ENCODE data around the gene SLC25A40. TPM values are rescaled to one million over a fixed set of nuclear protein-coding genes. Genes with fewer than 3 reads are reported as not detected.

The SLC25A40 gene
- total RNA-seq, 2 donors from 2014 or later, result 9.4 to 26.6 TPM

DNA sequence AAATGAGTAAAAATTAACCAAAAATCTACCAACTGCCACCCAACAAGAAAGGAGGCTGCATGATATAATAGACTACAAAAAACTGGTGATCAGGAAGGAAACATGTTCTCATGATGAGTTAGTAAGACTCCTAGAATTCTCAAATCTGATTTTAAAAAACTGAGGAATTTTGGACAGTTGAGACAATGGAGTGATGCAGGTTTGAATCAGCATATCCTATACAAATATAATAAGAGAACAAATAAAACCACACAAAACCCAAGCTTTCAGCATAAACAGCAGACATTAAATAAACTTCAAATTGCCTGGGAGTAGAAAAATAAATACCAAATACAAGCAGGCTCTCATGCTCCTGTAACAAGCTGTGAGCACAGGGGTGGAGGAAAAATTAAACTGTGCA lies 57.8 kb downstream of the SLC25A40 start:
- no peaks in the 10 kb centered on the region for H3K36me3 ChIP-seq
- H3K9me3 ChIP-seq, result no peaks in the 10 kb centered on the region
- H3K4me1 ChIP-seq, result no peaks in the 10 kb centered on the region
- TF ChIP-seq, protein P1, sequence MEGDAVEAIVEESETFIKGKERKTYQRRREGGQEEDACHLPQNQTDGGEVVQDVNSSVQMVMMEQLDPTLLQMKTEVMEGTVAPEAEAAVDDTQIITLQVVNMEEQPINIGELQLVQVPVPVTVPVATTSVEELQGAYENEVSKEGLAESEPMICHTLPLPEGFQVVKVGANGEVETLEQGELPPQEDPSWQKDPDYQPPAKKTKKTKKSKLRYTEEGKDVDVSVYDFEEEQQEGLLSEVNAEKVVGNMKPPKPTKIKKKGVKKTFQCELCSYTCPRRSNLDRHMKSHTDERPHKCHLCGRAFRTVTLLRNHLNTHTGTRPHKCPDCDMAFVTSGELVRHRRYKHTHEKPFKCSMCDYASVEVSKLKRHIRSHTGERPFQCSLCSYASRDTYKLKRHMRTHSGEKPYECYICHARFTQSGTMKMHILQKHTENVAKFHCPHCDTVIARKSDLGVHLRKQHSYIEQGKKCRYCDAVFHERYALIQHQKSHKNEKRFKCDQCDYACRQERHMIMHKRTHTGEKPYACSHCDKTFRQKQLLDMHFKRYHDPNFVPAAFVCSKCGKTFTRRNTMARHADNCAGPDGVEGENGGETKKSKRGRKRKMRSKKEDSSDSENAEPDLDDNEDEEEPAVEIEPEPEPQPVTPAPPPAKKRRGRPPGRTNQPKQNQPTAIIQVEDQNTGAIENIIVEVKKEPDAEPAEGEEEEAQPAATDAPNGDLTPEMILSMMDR (IDR thresholded peaks at IDR 0.05), result no peak
- no peak overlapping the region for H3K4me3 ChIP-seq
- H3K27me3 ChIP-seq, result no peaks in the 10 kb centered on the region
- no peak overlapping the region for H3K27ac ChIP-seq
- no peak for DNase-seq (ENCODE audit: low spot score)

DNA sequence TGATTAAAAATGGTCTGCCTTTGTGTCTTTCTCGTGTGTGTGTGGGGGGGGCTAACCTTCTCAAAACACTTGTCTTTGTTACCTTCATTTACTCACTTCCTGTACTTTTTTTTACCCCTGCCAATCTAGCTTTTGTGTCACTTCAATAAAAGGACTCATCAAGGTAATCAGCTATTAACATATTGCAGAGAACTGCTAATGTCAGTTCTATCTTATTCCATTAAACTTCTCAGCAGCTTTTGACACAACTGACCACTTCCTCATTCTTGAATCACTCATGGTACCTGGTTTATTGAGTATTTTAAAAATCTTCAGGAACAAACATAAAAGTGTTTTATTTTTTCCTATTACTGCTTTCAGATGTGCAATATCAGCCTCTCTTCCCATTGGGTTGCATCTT lies 59.8 kb downstream of the SLC25A40 start:
- Histone ChIP-seq H3K36me3 (no peaks in the 10 kb centered on the region), H3K27me3 (no peaks in the 10 kb centered on the region), H3K27ac (no peak overlapping the region), H3K9me3 (no peaks in the 10 kb centered on the region), H3K4me3 (no peak overlapping the region), H3K4me1 (no peaks in the 10 kb centered on the region)
- TF ChIP-seq, protein P1 (IDR thresholded peaks at IDR 0.05), result no peak
- no peak for DNase-seq (ENCODE audit: low spot score)

DNA sequence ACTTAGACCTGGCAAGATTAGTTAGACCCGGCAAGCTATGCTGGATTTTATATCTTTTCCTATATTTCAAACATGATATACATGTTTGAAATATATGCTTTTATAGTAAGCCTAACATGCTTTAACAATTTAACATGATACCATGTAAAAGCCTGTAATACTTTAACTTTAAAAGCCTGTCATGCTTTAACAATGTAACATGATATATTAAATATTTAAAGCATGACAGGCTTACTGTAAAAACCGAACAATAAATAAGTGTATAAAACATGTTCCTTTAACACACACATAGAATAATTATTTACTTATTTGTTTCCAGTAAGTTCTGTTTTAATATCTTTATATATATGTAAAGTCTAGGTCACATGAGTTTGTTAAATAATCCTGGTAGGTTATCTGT lies 65.4 kb downstream of the SLC25A40 start:
- no peak for DNase-seq (ENCODE audit: low spot score)
- no peaks in the 10 kb centered on the region for H3K36me3 ChIP-seq
- H3K27me3 ChIP-seq, result no peaks in the 10 kb centered on the region
- no peaks in the 10 kb centered on the region for H3K4me1 ChIP-seq
- no peak overlapping the region for H3K4me3 ChIP-seq
- TF ChIP-seq, protein P1 (IDR thresholded peaks at IDR 0.05), result no peak
- H3K27ac ChIP-seq, result no peak overlapping the region
- H3K9me3 ChIP-seq, result no peaks in the 10 kb centered on the region

DNA sequence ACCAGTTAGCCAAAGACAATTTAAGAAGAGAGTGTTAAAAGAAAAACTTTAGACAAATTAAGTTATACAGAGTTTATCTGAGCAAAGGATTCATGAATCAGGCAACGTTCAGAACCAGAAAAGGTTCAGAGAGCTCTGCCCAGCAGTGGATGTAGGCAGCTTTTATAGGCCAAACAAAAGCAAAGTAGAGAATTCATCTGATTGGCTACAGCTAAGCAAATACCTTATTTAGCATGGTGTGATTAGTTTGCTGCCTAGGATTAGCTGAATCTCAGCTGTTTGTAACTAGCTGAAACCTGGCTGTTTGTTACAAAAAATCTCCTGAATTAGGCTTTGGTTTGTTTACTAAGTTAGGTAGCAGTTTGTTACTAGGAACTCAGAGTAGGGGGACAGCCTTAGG lies 66.0 kb downstream of the SLC25A40 start:
- no peak overlapping the region for H3K27ac ChIP-seq
- H3K4me1 ChIP-seq, result no peaks in the 10 kb centered on the region
- H3K27me3 ChIP-seq, result no peaks in the 10 kb centered on the region
- H3K36me3 ChIP-seq, result no peaks in the 10 kb centered on the region
- no peak for DNase-seq (ENCODE audit: low spot score)
- TF ChIP-seq, protein P1 (IDR thresholded peaks at IDR 0.05), result no peak
- H3K4me3 ChIP-seq, result no peak overlapping the region
- no peaks in the 10 kb centered on the region for H3K9me3 ChIP-seq

DNA sequence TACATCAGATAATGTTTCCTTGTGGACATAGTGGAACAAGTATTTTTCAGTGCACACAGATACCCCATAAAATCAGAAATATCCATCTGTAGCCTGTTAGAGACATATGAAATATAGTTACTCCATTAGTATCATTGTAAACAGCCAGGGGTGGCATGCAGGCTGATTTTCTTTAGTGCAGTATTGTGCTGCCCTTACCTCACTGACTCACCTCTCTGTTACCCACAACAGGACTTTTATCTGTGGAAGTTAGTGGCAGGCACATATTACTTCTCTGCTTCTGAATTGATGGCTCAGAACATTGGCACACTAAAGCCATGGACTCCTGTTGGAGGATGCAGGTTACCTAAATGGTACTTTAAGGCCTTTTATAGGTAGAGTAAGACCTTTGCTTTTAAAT lies 70.0 kb downstream of the SLC25A40 start:
- no peak for DNase-seq (ENCODE audit: low spot score)
- Histone ChIP-seq H3K4me3 (no peak overlapping the region), H3K9me3 (no peaks in the 10 kb centered on the region), H3K27ac (no peak overlapping the region), H3K4me1 (no peaks in the 10 kb centered on the region), H3K27me3 (no peaks in the 10 kb centered on the region), H3K36me3 (no peaks in the 10 kb centered on the region)
- TF ChIP-seq, protein P1 (IDR thresholded peaks at IDR 0.05), result no peak

DNA sequence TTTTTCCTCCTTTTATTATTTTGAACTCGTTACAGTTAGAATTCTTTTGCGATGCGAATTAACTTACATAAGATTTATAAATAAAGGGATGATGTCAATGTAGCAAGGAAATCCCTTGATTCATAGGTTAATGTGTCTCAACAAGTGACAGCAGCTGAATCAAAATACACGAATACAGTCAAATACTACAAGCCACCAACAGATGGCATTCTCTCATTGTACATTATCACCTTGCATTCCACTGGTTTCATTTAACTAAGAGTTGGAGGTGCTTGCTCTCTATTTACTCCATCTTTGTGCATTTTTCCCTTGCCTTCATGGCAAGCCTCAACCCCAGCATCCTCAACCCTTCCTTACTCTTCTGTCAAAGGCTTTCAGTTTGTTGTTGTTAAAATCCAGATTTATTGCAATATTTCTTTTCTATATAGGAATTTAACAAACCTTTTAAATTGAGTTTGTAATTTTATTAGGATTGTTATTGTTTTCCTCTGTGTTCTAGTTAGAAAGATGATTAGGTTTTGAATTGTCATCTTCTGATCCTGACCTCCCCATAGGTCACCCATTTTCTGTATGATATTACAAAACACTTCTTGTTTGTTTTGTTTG lies 78.3 kb downstream of the SLC25A40 start:
- Histone ChIP-seq H3K4me1 (no peaks in the 10 kb centered on the region), H3K36me3 (no peaks in the 10 kb centered on the region), H3K27me3 (no peaks in the 10 kb centered on the region), H3K4me3 (no peak overlapping the region), H3K27ac (no peak overlapping the region), H3K9me3 (peaks cover 0 to 7% of the 10 kb centered on the region in 2 donors)
- no peak for DNase-seq (ENCODE audit: low spot score)
- TF ChIP-seq, protein P1 (IDR thresholded peaks at IDR 0.05), result peak in 1 of 2 donors; percentile 64
